ENCODE results near the gene SPN. TPM values are rescaled to one million over a fixed set of nuclear protein-coding genes. Genes with fewer than 3 reads are reported as not detected.
"Not testable (repeated sequence)": the region's sequence is repeated elsewhere in the genome, so short reads cannot be mapped to it uniquely, and the experiment has no call there.

SPN gene, protein sequence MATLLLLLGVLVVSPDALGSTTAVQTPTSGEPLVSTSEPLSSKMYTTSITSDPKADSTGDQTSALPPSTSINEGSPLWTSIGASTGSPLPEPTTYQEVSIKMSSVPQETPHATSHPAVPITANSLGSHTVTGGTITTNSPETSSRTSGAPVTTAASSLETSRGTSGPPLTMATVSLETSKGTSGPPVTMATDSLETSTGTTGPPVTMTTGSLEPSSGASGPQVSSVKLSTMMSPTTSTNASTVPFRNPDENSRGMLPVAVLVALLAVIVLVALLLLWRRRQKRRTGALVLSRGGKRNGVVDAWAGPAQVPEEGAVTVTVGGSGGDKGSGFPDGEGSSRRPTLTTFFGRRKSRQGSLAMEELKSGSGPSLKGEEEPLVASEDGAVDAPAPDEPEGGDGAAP
- 0.01 to 0.07 TPM in 2 of 3 replicates, not detected in the other for polyA plus RNA-seq
- polyA plus RNA-seq (2011; ENCODE audit: low read depth) = not detected
- polyA plus RNA-seq (2011; cell fraction: cytosol; rRNA removed) = not detected in 2 replicates
- not detected in 2 replicates for polyA plus RNA-seq (2011; cell fraction: nucleus; rRNA removed)
- not detected in 2 replicates for polyA plus RNA-seq (2012; ENCODE audit: low replicate concordance)
- 0.03 TPM in 1 of 3 replicates, not detected in the others for polyA minus RNA-seq
- not detected for polyA minus RNA-seq (2011; cell fraction: cytosol; rRNA and poly(A)+ RNA removed)
- polyA minus RNA-seq (2011; cell fraction: nucleus; rRNA and poly(A)+ RNA removed) = not detected in 2 replicates

DNA sequence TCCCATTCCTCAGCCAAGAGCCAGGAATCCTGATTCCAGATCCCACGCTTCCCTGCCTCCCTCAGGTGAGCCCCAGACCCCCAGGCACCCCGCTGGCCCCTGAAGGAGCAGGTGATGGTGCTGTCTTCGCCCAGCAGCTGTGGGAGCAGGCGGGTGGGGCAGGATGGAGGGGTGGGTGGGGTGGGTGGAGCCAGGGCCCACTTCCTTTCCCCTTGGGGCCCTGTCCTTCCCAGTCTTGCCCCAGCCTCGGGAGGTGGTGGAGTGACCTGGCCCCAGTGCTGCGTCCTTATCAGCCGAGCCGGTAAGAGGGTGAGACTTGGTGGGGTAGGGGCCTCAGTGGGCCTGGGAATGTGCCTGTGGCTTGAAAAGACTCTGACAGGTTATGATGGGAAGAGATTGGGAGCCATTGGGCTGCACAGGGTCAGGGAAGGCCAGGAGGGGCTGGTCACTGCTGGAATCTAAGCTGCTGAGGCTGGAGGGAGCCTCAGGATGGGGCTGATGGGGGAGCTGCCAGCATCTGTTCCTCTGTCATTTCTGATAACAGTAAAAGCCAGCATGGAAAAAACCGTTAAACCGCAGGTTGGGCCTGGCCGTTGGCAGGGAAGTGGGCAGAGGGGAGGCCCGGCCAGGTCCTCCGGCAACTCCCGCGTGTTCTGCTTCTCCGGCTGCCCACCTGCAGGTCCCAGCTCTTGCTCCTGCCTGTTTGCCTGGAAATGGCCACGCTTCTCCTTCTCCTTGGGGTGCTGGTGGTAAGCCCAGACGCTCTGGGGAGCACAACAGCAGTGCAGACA lies at the start of gene SPN:
Gene SPN, plus strand, starts transcription at position 232 of the 791 bp plus-strand sequence. Its CDS starts 482 bp downstream, at position 714.
- peaks cover 5% of the 10 kb centered on the region for H3K27me3 ChIP-seq (ENCODE audit: control insufficient read depth, extremely low read depth, insufficient read depth, low read length)
- no peak within 1 kb of the TSS for H3K4me3 ChIP-seq (ENCODE audit: control insufficient read depth in 2 of 3, extremely low read depth in 1 of 3, insufficient read depth in 2 of 3, low read depth in 1 of 3, low read length in 3 of 3)
- H3K9ac ChIP-seq (ENCODE audit: control insufficient read depth, extremely low read depth, insufficient read depth, low read length) = no peak within 1 kb of the TSS
- no peak within 1 kb of the TSS for H2AFZ ChIP-seq (ENCODE audit: control insufficient read depth, low read length)
- H3K4me1 ChIP-seq (ENCODE audit: control insufficient read depth, extremely low read depth, insufficient read depth, low read length) = no peaks in the 10 kb centered on the region
- H3K4me2 ChIP-seq (ENCODE audit: control insufficient read depth, extremely low read depth, insufficient read depth, low read depth, low read length) = no peak within 1 kb of the TSS
- DNase-seq (ENCODE audit: low read depth, low spot score) (no peak), FAIRE-seq (no peak)
- dilution Hi-C loops (cut with MboI; ENCODE audit: extremely low pct_ligation_motif_present, low sequenced_read_pairs) = no loop called here
- no peaks in the 10 kb centered on the region for H4K20me1 ChIP-seq (ENCODE audit: control insufficient read depth, extremely low read depth, insufficient read depth, low read length)
- H3K27ac ChIP-seq (ENCODE audit: control insufficient read depth, insufficient read depth, low read length) = no peak within 1 kb of the TSS
- no peaks in the 10 kb centered on the region for H3K79me2 ChIP-seq (ENCODE audit: control insufficient read depth, insufficient read depth, low read length)
- H3K9me3 ChIP-seq (ENCODE audit: control insufficient read depth, low read depth, low read length) = no peaks in the 10 kb centered on the region
- TF ChIP-seq, protein P1, sequence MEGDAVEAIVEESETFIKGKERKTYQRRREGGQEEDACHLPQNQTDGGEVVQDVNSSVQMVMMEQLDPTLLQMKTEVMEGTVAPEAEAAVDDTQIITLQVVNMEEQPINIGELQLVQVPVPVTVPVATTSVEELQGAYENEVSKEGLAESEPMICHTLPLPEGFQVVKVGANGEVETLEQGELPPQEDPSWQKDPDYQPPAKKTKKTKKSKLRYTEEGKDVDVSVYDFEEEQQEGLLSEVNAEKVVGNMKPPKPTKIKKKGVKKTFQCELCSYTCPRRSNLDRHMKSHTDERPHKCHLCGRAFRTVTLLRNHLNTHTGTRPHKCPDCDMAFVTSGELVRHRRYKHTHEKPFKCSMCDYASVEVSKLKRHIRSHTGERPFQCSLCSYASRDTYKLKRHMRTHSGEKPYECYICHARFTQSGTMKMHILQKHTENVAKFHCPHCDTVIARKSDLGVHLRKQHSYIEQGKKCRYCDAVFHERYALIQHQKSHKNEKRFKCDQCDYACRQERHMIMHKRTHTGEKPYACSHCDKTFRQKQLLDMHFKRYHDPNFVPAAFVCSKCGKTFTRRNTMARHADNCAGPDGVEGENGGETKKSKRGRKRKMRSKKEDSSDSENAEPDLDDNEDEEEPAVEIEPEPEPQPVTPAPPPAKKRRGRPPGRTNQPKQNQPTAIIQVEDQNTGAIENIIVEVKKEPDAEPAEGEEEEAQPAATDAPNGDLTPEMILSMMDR (optimal IDR thresholded peaks at IDR 0.05 in 1 of 3, IDR thresholded peaks at IDR 0.05 in 1 of 3, conservative IDR thresholded peaks at IDR 0.05 in 1 of 3; ENCODE audit: extremely low read depth in 1 of 3, insufficient read depth in 2 of 3, low read length in 3 of 3) = no peak
- TF ChIP-seq EZH2 (IDR thresholded peaks at IDR 0.05; ENCODE audit: low read length) = no peak
- H3K9me1 ChIP-seq (ENCODE audit: control insufficient read depth, extremely low read depth, insufficient read depth, low read length) = no peaks in the 10 kb centered on the region
- no peaks in the 10 kb centered on the region for H3K36me3 ChIP-seq (ENCODE audit: control insufficient read depth in 2 of 2, extremely low read depth in 1 of 2, insufficient read depth in 2 of 2, low read length in 2 of 2)

DNA sequence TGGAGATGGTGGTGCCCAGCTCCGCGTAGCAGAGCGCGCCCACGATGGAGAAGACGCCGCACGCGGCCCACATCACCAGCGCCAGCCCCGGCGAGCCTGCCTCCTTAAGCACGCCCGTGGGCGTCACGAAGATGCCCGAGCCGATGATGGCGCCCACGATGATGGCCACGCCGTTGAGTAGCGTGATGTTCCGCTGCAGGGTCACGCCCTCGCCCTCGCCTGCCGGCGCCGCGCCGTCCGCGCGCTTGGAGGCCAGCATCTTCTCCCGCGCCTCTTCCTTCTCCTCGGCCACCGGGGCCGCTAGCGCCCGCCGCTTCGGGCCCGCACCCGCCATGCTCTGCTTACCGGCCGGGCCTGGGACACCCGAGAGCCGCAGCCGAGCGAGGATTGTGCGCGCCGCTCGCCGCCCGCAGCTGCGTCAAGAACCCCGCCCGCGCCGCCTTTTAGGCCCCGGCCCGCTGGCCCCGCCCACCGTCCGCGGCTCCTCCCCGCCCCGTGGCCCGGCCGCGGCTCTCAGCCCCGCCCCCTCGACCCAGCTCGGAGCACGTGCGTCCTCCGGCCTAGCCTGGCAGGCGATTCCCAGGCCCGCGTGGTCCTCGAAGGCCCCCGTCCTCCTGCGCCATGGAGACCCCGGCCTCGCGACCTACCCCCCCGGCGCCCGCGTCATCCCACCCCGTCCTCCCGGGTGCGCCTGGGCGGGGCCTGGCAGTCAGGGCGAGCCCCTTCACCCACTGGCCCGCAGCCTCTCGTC lies 49.6 kb upstream of the SPN start:
- Histone ChIP-seq H2AFZ (ENCODE audit: control insufficient read depth, low read length) (peak overlapping the region; percentile 66), H3K79me2 (ENCODE audit: control insufficient read depth, insufficient read depth, low read length) (peaks cover 24% of the 10 kb centered on the region), H3K4me2 (ENCODE audit: control insufficient read depth, extremely low read depth, insufficient read depth, low read depth, low read length) (peak overlapping the region; percentile 51), H3K4me3 (ENCODE audit: control insufficient read depth in 2 of 3, extremely low read depth in 1 of 3, insufficient read depth in 2 of 3, low read depth in 1 of 3, low read length in 3 of 3) (peak overlapping the region; percentile 65 to 75 (median 69)), H3K27ac (ENCODE audit: control insufficient read depth, insufficient read depth, low read length) (peak overlapping the region; percentile 78), H3K9ac (ENCODE audit: control insufficient read depth, extremely low read depth, insufficient read depth, low read length) (peak overlapping the region; percentile 85)
- H3K36me3 ChIP-seq (ENCODE audit: control insufficient read depth in 2 of 2, extremely low read depth in 1 of 2, insufficient read depth in 2 of 2, low read length in 2 of 2); dilution Hi-C loops (cut with MboI; ENCODE audit: extremely low pct_ligation_motif_present, low sequenced_read_pairs); H3K4me1 ChIP-seq (ENCODE audit: control insufficient read depth, extremely low read depth, insufficient read depth, low read length); H3K27me3 ChIP-seq (ENCODE audit: control insufficient read depth, extremely low read depth, insufficient read depth, low read length); DNase-seq (ENCODE audit: low read depth, low spot score); H4K20me1 ChIP-seq (ENCODE audit: control insufficient read depth, extremely low read depth, insufficient read depth, low read length); H3K9me3 ChIP-seq (ENCODE audit: control insufficient read depth, low read depth, low read length); H3K9me1 ChIP-seq (ENCODE audit: control insufficient read depth, extremely low read depth, insufficient read depth, low read length); FAIRE-seq: not testable (repeated sequence)

DNA sequence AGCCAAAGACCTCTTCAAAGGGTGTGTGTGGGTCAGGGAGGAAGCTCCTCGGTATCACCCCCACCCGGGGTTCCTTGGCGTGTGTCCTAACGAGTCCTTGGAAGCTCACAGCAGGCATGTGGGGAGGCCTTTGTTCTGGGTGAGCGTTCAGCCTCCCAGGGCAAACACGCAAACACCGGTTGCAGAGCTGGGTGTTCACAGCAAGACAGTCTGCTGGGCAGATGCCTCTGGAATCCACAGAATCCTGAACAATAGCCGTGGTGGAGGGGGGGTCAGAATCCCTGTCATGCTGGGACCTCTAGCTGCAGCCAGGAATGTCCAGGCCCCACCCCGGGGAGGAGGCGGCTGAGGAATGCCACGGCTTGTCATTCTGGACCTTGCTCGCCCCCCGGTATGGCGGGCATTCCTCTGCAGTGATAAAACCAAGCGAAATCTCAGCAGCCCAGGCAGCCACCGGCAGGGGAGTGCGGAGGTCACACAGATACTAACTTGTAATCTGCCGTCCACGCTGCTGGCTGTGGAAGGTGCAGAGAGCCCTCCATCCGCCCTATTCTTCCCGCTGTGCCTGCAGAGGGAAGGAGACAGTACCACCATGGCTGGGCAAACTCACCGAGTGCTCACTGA lies 48.2 kb upstream of the SPN start:
- H3K9me1 ChIP-seq (ENCODE audit: control insufficient read depth, extremely low read depth, insufficient read depth, low read length); DNase-seq (ENCODE audit: low read depth, low spot score); H3K27ac ChIP-seq (ENCODE audit: control insufficient read depth, insufficient read depth, low read length); H4K20me1 ChIP-seq (ENCODE audit: control insufficient read depth, extremely low read depth, insufficient read depth, low read length); H3K36me3 ChIP-seq (ENCODE audit: control insufficient read depth in 2 of 2, extremely low read depth in 1 of 2, insufficient read depth in 2 of 2, low read length in 2 of 2); dilution Hi-C loops (cut with MboI; ENCODE audit: extremely low pct_ligation_motif_present, low sequenced_read_pairs); H3K9me3 ChIP-seq (ENCODE audit: control insufficient read depth, low read depth, low read length); FAIRE-seq; H3K4me1 ChIP-seq (ENCODE audit: control insufficient read depth, extremely low read depth, insufficient read depth, low read length); H3K4me3 ChIP-seq (ENCODE audit: control insufficient read depth in 2 of 3, extremely low read depth in 1 of 3, insufficient read depth in 2 of 3, low read depth in 1 of 3, low read length in 3 of 3); H3K9ac ChIP-seq (ENCODE audit: control insufficient read depth, extremely low read depth, insufficient read depth, low read length); H3K4me2 ChIP-seq (ENCODE audit: control insufficient read depth, extremely low read depth, insufficient read depth, low read depth, low read length); H2AFZ ChIP-seq (ENCODE audit: control insufficient read depth, low read length); H3K27me3 ChIP-seq (ENCODE audit: control insufficient read depth, extremely low read depth, insufficient read depth, low read length): not testable (repeated sequence)
- H3K79me2 ChIP-seq (ENCODE audit: control insufficient read depth, insufficient read depth, low read length) = peaks cover 18% of the 10 kb centered on the region
